Measurements from ENCODE around the gene FAM120B.
"Not testable (repeated sequence)": the region's sequence is repeated elsewhere in the genome, so short reads cannot be mapped to it uniquely, and the experiment has no call there.

Gene FAM120B

DNA sequence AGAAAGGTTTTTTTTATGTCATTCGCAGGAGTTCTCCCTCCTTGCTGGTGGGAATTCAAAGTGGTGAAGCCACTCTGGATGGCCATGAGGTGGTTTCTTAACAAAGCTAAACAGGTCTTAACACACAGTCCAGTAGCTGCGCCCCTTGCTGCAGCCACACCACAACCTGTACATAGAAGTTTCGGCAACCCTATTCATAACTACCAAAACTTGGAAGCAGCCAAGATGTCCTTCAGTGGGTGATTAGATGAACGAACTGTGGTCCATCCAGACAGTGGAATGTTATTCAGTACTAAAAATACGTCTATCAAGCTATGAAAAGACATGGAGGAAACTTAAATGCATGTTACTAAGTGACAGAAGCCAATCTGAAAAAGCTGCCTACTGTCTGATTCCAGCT lies 78.9 kb downstream of the FAM120B start:
- TF ChIP-seq, protein P1, sequence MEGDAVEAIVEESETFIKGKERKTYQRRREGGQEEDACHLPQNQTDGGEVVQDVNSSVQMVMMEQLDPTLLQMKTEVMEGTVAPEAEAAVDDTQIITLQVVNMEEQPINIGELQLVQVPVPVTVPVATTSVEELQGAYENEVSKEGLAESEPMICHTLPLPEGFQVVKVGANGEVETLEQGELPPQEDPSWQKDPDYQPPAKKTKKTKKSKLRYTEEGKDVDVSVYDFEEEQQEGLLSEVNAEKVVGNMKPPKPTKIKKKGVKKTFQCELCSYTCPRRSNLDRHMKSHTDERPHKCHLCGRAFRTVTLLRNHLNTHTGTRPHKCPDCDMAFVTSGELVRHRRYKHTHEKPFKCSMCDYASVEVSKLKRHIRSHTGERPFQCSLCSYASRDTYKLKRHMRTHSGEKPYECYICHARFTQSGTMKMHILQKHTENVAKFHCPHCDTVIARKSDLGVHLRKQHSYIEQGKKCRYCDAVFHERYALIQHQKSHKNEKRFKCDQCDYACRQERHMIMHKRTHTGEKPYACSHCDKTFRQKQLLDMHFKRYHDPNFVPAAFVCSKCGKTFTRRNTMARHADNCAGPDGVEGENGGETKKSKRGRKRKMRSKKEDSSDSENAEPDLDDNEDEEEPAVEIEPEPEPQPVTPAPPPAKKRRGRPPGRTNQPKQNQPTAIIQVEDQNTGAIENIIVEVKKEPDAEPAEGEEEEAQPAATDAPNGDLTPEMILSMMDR (IDR thresholded peaks at IDR 0.05; ENCODE audit: insufficient read depth, missing control alignments): no peak
- FAIRE-seq: no peak
- no peak for DNase-seq (ENCODE audit: insufficient read length, low spot score)

DNA sequence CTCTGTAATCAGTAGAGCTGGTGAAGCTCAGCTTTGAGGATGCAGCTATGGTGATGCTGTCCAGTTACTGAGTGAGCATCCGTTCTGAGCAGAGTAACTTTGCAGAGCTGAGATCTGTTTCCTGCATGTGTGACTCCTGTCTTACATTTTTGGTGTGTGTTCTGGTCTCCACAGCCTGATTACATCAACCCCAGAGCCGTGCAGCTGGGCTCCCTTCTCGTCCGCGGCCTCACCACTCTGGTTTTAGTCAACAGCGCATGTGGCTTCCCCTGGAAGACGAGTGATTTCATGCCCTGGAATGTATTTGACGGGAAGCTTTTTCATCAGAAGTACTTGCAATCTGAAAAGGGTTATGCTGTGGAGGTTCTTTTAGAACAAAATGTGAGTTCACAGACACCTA lies 81.6 kb downstream of the FAM120B start:
- TF ChIP-seq, protein P1 (IDR thresholded peaks at IDR 0.05; ENCODE audit: insufficient read depth, missing control alignments): no peak
- FAIRE-seq: no peak
- no peak for DNase-seq (ENCODE audit: insufficient read length, low spot score)

DNA sequence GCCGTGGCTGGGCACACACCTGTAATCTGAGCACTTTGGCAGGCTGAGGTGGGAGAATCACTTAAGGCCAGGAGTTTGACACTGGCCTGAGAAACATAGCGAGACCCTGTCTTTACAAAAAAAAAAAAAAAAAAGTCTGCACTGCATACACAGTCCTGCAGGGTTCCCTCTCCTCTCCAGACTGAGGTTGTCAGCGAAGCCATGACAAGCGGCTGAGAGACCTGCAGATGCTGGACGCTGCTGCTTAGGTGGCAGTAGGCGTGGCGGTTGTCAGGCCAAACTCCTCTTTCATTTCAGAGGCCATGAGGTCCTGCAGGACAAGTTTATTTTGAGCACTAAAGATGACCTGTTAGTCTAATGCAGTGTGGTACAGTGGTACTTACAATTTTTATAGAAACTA lies 86.5 kb downstream of the FAM120B start:
- DNase-seq (ENCODE audit: insufficient read length, low spot score) (no peak), FAIRE-seq (no peak)
- TF ChIP-seq, protein P1 (IDR thresholded peaks at IDR 0.05; ENCODE audit: insufficient read depth, missing control alignments): no peak

DNA sequence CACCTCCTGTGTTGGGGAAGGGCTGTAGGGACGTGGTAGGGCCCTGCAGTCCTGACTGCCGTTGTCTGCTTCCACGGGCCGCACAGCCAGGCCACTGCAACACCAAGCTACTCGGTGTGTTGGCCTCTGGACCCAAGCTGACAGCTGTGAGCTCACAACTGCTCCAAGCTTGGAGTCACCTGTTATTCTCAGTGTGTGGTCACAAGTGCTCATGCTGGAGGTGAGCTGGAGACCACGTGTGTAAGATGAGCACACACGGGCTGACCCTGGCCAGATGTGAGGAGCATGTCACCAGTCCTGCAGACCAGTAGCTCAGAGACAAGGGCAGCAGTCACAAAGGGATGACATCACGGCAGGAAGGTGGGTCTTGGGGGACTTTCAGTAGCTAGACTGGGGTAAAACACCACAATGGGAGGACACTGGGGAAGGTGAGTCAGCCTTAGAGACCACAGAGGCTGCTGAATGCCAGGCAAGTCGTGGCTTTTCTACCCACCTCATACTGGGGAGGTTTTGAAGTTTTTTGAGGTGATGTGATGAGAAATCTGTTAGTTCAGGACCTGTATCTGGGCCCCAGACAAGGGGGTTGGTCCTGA lies 87.3 kb downstream of the FAM120B start:
- TF ChIP-seq, protein P1 (IDR thresholded peaks at IDR 0.05; ENCODE audit: insufficient read depth, missing control alignments): no peak
- FAIRE-seq (no peak), DNase-seq (ENCODE audit: insufficient read length, low spot score) (no peak)

DNA sequence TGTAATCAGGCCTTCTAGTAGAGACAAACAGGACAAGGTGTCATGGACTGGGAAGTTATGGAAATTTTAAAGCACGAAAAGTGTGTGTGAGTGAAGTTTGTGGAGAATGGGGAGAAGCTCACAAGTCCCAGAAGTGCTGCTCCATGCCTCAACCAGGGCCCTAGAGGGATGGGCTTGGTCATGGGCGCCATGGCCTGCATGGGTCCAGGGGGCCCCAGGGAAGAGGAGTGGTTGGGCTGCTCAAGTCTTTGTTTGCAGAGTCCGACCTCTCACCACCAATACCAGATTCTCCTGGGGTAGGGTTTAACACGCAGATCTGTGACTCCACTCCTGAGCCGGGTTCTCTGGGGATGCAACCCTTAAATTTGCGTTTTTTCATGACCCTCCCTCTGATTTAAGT lies 88.4 kb downstream of the FAM120B start:
- DNase-seq (ENCODE audit: insufficient read length, low spot score): no peak

DNA sequence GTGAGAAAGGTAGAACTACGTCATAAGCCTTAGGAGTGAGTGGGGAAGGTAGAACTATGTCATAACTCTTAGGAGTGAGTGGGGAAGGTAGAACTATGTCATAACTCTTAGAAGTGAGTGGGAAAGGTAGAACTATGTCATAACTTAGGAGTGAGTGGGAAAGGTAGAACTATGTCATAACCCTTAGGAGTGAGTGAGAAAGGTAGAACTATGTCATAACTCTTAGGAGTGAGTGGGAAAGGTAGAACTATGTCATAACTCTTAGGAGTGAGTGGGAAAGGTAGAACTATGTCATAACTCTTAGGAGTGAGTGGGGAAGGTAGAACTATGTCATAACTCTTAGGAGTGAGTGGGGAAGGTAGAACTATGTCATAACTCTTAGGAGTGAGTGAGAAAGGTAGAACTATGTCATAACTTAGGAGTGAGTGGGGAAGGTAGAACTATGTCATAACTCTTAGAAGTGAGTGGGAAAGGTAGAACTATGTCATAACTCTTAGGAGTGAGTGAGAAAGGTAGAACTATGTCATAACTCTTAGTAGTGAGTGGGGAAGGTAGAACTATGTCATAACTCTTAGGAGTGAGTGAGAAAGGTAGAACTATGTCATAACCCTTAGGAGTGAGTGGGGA lies 92.3 kb downstream of the FAM120B start:
- not testable (repeated sequence) for FAIRE-seq; DNase-seq (ENCODE audit: insufficient read length, low spot score)

More for the DNA sequence above, 88.4 kb downstream of the FAM120B start:
- TF ChIP-seq, protein P1 (IDR thresholded peaks at IDR 0.05; ENCODE audit: insufficient read depth, missing control alignments): no peak
- FAIRE-seq: no peak

DNA sequence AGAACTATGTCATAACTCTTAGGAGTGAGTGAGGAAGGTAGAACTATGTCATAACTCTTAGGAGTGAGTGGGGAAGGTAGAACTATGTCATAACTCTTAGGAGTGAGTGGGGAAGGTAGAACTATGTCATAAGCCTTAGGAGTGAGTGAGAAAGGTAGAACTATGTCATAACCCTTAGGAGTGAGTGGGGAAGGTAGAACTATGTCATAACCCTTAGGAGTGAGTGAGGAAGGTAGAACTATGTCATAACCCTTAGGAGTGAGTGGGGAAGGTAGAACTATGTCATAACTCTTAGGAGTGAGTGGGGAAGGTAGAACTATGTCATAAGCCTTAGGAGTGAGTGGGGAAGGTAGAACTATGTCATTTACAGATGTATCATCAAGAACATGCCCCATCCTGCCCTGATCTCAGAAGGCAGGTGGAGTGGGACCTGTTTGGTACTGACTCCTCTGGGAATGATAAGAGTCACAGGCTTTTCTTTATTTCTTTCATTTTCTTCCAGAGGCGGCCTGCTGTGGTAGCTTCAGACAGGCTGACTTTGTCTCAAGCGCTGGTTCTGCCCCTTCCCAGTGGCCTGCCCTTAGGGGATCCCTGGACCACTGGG lies 93.5 kb downstream of the FAM120B start:
- not testable (repeated sequence) for DNase-seq (ENCODE audit: insufficient read length, low spot score); FAIRE-seq

DNA sequence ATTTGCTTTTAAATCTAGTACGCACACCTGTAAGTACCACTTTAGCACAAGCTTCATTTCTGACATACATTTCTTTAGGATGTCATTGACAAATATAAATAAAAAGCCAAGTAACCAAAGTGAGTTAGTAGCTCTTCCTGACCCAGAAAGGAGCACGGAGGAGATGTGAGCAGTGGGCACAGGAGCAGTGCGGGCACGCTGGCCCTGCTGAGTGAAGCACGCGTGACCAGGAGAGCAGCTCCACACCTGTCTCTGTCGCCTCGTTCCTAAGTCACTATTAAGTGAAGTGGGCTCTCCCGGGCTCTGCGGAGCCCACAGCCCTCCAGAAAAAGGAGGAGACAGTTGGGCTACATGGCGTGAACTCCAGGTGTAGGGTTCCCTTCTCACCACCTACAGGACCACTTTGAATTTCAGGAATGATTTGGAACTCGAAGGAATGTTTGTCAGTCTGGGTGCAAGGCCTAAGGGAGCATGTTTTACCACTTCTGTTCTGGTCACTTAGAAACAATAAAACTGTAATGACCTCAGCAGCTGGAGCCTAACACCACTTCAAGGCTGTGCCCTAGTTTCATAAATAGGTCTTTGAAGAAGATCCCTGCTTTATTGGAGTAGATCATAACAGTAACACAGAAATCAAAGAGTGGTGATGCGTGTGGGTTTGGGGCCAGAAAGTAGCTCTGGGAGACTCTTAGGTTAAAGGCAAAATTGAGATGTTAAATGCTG lies 95.9 kb downstream of the FAM120B start:
- TF ChIP-seq, protein P1 (IDR thresholded peaks at IDR 0.05; ENCODE audit: insufficient read depth, missing control alignments): no peak
- no peak for FAIRE-seq

More for the DNA sequence above, 95.9 kb downstream of the FAM120B start:
- no peak for DNase-seq (ENCODE audit: insufficient read length, low spot score)

Data from D721Med (cell line).